DMS79 (cell line): Measurements from ENCODE around the gene SAMMSON.

Experiments used
- DNase-seq: peaks from one replicate; lab custom pipeline; 2025; lab: John Stamatoyannopoulos, UW

SAMMSON gene

DNA sequence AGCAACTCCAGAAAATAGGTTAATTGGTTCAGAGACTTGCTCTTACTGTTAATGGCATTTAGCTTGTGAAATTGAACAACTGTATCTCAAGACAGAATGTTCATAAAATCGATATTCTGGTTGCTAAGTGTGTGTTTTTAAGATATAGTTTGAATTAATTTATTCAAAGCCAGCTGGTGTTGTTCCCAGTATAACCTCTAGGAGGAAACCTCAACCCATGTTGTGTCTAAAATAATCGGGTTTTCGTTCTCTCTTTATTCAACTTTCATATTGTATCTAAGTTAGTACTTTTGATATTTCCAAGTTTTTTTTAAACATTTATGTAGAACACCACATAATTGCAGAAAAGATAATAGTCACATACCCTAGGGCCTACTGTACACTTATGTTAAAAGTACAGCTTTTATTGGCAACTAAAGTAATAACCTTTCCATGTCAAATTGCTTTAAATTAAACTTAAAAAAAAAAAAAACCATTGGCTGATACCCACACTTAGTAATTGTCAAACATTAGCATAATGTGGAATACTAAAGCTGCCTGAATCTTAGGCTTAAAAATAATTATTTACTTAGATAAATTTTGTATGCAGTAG lies 90.9 kb downstream of the SAMMSON start:
- DNase-seq: no peak

DNA sequence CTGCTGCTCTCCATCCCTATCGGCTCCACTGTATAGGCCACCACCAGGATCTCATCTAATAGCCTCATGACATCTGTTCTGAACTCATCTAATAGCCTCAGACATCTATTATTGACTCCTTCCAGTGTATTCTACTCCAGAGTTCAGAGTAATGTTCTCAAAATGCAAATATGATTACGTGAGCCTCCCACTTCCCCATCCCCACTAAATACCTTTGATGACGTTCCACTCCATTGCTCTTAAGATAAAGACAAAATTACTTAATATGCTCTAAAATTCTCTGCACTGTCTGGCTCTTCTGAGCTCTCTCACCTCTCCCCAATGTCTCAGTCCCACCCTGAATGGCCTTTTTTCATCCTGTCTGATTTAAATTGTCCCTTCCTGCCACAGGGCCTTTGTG lies 94.7 kb downstream of the SAMMSON start:
- DNase-seq: no peak

DNA sequence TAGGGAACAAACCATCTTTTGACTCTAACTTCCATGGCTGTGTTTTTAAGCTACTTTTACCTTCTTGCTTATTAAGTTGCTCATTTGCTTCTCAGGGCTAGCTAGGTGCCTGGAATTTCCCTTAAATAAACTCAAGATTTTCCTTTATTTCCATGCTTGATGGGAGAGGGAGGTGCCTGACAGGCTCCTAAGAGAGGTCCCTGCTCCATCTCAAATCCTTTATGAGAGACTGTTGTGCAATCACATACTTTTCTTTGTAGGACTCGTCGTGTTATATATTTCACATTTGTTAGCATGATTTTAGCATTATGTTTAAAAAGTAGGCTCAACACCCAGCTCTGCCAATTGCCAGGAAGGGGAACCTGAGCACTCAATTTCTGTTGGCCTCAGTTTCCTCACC lies 95.7 kb downstream of the SAMMSON start:
- no peak for DNase-seq

DNA sequence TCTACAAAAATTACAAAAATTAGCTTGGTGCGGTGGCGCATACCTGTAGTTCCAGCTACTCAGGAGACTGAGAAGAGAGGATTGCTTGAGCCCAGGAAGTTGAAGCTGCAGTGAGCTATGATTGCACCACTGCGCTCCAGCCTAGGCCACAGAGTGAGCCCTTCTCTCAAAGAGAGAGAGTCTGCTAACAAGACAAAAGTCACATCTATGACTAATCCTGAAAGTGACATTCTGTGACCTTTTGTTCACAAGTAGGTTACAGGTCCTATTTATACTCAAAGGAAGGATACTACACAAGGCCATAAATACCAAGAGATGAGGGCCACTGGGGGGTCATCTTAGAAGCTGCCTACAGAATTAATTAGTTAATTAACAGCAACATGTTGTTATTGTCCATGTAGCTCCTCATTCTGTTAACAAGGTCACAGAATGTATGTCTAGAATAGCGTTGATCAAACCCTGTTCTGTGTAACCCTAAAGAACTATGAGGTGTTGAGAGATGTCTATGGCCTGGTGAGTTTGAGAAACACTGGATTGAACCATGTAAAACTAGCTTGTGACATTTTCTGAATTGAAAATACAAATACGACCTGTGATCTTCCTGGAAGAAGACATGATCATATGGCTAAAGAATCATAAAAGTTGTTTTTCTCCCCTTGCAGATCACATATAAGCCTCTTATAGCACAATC lies 97.0 kb downstream of the SAMMSON start:
- DNase-seq: no peak

DNA sequence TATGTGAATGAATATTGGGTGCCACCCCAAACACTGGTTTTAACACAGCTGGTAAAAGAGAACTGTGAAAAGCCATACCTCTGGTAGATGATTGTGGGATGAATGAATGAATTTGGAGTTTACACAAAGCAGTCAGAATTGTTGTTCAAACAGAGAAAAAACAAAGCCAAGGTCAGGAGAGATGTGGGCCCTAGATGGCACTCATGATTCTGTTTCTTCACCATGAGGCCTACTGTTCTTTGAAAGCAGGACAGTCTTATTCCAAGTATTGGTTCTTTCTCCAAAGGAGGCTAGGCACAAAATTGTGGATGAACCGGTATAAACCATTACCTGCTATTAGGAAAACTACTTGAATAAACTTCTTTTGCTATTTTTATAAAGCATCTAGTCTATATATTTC lies 97.6 kb downstream of the SAMMSON start:
- DNase-seq: no peak

DNA sequence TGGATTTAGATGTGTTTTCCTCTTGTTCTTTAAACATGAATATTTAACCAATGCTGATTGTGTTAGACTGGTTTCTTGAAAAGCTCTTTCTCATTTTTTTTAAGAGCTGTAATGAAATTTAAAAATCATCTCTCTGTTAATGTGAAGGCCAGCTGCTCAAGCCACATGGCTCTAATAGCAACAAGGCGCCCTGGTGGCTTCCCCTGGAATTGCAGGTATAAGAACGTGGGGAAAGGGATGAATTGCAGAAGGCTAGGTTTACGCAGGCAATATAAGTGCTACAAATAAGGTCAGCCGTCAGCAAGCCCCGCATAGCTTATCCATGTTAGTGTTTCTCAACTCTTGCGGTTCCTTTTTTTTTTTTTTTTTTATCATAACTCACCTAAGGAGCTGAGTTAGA lies 108.5 kb downstream of the SAMMSON start:
- no peak for DNase-seq

DNA sequence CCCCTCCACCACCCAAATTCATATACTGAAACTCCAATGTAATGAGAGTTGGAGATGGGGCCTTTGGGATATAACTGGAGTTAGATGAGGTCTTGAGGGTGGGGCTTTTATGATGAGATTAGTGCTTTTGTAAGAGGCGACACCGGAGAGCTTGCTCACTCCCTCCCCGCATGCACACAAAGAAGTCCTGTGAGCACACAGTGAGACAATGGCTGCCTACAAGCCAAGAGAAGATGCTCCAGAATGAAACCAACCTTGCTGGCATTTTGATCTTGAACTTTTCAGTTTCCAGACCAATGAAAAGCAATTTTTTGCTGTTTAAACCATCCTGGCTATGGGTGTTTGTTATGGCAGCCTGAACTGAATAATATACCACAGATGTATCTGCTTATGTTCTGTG lies 109.0 kb downstream of the SAMMSON start:
- DNase-seq: no peak

DNA sequence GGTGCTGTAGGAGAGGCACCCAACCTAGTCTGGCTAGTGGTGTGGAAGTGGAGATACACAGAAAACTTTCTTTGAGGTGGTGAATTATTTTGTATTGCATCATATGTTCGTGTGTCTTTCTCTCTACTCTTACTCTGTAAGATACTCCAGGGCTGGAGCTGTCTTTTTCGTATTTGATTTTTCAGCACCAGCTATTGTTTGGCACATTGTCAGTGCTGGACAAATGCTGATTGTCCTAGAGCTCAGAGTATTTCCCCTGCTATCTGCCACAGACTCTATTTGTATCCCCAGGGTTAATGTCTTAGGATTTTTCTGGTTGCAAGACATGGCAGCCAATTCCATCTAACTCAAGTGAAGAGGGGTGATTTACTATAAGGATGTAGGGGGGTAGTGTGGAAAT lies 110.5 kb downstream of the SAMMSON start:
- DNase-seq: no peak

DNA sequence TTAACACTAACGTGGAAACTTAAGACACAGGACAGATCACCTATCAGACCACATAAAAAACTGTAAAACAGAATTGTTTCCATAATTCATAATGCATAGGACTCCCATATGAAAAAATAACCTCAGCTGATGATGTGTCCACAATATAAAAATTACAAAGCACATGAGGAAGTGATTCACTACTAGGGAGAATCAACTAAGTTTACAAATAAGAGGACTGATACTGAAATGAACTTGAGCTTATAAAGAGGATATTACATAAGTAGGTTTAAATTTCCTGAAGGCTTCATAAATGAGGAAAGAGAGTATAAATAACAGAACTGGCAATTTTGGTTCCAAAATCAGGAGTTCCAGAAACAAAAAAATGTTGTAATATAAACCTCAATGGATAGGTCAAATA lies 111.9 kb downstream of the SAMMSON start:
- no peak for DNase-seq

DNA sequence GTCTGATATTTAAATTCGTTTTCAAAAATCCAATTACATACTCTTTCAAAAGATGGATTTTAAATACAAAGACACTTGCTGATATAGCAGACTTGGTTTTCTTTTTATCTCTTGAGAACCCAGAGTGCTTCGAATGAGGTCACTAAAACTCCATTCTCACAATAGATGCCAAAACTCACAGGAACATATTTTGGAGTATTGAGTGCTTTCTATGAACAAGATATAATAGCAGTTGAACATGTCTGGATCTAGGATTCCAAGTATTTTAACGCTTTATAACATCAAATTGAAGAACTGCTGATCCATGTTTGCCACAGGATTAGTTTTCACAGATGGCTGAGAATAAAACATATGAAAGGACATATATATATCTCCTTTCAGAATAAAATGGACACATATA lies 113.2 kb downstream of the SAMMSON start:
- no peak for DNase-seq

DNA sequence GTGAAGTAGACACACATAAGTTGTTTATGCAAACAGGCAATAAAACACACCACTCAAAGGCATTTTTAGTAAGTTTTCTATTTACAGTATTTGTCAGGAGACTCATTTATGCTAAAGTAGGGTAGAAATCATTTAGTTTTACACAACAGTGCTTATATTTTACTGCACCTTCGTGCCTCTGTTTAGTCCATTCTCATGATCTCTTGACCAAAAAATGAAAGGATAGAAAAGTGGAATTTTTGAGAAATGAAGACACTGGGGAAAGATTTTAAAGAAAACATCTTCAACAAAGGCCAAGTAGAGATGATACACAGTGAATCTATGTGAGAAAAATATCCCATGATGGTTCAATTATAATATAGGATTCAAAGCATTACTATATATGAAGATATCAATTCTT lies 114.9 kb downstream of the SAMMSON start:
- no peak for DNase-seq

DNA sequence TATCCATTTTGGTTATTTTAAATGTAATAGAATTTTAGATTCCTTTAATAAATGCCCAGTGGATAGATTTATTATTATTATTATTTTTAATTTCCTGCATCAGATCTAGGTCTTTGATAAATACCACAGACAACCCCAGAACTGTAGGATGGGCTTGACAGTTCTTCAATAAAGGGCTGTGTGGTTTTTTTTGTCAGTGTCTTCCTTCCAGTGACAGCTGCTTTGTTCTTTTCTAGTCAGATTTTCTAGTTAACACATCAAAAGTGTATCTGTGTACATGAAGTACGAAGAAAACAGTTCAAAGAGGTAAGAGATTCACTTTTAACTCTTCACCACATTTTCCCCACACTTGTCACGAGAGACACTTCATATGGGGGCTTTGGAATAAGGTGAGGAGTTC lies 120.3 kb downstream of the SAMMSON start:
- no peak for DNase-seq
